GM21360 (cell line): ENCODE results near the gene NT5C1A.

Experiments used
- ATAC-seq: cut with Tn5 transposase; IDR thresholded peaks from one replicate; pipeline ENCODE4 v1.9.1; 2021; ENCODE audit warnings: mild to moderate bottlenecking, moderate library complexity; ENCODE audit not compliant: unreplicated experiment

The NT5C1A gene

DNA sequence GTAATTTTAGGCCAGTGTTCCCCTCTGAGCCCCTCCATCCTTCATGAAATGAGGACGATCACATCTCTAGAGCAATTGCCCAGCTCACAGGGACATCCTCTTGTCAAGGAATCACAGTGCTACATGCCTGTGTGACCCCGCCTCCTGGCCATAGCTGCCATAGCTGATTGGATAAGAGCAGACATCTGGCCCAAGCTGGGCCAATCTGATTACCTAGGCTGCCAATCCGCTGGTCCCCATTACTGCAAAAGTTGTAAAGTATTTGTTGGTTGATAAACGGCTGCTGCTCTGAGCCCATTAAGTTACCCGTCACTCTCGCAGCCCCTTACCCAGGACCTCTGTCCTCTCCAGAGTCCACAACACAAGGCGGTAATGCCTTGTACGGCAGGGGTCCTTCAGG, 8.3 kb downstream of the NT5C1A start:
- ATAC-seq: no peak

DNA sequence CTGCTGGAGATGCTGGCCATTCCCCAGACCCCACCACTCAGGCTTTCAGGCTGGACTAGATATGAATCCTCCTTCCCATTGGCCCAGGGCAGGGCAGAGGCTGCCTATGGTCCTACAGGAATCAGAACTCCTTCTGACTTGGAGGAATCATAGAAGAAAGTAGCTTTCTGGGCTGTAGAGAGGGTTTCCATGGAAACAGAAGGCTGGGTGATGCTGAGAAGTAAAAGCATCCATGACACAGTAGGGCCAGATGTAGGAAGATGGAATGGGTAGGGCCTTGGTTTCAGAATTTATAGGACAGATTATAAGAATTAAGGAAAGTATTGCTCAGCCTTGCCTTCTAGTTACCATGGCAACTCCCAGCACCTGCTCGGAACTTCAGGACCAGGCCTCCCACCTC, 9.0 kb downstream of the NT5C1A start:
- ATAC-seq: no peak

DNA sequence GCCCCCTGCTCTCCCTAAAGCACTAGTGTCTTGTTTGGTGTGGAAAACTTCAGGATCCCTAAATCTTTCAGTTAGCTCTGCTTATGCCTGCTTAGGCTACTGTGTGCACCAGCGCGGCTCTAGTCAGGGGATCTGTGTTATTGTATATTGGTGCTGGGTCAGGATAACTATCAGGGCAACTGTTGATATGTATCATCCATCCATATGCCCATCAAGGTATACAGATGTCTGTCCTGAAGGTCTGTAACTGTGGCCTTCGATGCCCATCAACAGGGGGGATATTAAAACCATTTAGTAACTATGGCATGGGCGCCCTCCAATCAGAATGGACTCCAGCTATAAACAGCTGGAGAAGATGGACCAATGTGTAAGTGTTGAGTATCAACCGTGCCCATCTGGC, 12.4 kb downstream of the NT5C1A start:
- no peak for ATAC-seq

DNA sequence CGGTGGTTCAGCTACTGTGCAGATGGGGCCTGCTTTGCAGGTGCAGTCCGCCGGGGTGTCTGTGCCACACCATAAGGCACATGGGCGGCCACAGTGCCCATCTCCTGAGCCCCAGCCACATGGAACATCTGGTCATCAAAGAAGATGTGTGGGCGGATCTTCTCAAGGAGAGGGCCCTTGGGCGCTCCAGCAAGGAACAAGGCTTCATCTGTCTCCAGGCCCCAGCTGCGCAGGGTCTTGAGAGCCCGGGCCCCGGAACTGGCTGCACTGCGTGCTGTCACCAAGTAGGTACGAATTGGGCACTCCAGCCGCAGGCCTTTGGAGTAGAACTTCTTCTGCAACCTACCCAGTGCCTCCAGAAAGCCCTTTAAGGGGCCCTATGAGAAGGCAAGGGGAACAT, 12.8 kb downstream of the NT5C1A start:
- no peak for ATAC-seq

DNA sequence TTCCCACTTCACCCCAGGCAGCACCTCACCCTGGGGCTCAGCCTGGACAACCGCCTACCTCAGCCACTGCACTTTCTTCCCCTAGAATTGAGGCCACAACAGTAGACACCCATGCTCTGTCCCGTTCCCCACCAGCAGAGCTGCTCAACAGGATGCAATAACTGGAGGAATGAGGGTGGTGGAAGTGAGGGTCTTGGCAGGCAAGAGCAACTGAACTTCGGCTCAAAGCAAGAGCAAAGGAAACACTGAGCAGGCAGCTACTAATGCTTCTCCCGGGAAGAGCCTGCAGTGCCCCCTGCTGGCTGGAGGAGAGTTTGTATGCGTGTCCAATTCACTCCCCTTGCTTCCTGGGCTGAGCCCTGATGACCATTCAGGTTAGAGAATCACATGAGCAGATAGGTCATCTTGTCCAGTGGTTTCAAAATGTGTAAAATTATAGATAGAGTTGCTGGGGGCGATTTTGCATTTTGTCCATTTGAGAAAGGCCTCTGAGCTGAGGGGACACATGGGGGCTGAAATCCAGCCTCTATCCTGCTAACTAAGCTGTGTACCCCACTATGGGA, 13.9 kb downstream of the NT5C1A start:
- ATAC-seq: no peak

DNA sequence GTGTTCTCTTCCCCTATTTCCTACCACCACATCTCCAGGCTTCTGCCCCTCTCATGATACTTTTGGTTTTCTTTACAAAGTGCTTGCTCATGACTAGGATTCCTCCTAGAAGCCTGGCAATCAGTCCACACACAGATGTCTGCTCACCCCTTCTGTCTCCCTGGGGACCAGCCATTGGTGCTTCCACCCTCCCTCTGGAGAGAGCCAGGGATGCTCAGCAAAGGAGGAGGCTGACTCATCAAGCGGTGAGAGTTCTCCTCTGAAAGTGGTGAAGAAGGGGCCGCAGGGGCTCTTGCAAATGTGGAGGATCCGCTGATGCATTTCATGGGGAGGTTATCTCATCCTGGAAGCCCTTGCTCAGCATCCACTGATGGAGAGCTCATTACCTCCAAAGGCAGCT, 14.5 kb downstream of the NT5C1A start:
- ATAC-seq: no peak

DNA sequence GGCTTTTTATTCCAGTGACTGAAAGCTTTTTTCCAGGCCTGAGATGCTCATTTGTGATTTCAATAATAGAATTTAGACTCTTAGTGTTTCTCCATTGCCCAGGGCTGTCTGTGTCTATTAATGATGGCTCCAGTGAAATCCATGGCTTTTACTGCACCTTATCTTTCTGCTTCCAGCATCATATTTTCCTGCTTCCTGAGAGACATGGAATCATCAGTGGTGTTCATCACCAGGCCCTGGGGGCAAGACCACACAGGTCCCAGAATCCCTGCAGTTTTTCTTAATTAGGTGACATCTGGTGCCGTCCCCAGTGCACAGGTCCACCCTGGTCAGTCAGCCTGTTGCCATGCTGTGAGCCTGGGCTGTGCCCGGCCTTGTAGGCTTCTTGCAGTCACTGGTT, 15.5 kb downstream of the NT5C1A start:
- no peak for ATAC-seq

DNA sequence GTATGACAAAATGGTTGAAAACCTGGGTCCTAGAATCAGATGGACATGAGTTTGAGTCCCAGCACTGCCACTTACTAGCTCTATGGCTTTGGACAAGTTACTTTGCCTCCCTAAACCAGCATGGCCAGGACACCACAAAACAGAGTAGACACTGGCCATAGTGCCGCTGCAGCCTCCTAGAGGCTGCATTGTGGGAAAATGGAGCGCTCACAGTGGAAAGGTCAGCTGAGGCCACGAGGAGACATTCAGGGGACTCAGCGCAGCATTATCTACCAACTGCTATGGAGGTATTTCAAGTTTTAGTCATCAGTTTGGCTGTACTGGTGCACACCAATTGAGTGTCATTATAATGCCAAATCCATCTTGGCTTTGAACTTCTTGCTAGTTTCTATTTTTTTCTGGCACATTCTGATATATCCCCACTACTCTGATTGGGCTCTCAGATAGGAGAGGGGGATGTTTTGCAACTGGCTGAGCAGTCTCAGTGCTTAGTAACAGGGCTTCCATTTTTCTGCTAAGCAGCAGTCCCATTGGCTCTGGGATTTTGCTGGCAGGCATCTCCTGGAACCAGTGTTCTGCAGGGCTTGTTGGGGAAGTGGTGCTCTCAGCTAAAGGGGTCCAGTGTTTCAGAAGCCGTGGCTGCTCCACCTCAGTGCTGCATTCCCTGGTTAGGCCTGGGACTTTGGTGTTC, 16.2 kb downstream of the NT5C1A start:
- no peak for ATAC-seq

DNA sequence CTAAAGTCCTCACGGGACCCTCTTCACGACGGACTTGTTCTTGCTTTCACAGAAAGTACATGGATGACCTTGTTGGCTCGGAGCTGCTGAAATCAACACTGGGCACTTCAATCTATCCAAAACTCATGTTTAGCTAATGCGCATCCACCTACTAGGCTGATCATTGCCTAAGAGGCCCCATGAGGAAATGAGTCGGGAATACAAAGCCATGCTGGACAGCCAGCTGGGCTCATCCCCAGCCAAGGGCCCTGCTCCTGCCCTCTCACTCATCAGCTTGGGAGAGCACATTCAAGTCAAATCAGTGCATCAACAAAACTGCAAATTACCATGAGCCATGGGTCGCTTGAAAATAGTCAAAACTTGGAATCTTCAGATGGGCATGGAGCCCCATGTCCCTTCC, 17.6 kb downstream of the NT5C1A start:
- ATAC-seq: no peak

DNA sequence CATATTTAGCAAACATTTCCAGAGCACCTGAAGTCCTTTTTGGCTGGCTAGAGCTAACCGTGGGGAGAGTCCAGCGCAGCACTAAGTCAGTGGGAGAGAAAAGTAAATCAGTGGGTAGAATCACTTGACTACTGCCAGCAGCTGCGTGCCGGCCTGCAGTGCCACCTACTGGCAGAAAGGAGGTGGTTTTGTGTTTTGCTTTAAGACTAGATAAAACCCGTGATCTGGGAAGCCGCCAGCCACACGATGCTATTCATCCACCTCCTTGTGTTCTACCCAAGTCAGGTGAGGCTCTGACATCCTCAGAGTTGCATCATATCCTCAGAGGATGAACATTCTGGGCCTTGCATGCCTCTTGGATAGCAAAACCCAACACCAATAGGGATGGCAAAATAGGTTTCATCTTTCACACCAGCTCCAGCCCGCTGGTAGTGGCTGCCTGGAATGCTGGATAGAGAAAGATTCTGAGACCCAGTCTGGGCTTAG, 18.3 kb downstream of the NT5C1A start:
- ATAC-seq: no peak

DNA sequence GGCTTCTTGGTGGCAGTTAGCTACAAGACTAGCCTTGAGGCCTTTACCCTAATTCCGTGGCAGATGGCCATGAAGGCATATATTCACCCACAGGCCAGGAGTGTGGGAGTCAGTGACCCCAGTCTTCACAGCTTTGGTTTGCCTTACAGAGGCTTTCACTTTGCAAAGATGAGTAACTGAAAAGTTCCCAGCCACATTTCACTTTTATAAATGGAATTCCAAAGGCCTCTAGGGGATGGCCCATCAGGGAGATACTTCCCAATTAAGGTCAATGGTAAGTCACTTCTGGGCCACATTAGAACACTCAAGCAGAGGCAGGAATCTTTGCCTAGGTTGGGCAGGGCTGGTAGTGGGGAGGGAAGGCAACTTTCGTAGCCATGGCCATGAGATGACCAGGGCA, 19.4 kb downstream of the NT5C1A start:
- no peak for ATAC-seq

DNA sequence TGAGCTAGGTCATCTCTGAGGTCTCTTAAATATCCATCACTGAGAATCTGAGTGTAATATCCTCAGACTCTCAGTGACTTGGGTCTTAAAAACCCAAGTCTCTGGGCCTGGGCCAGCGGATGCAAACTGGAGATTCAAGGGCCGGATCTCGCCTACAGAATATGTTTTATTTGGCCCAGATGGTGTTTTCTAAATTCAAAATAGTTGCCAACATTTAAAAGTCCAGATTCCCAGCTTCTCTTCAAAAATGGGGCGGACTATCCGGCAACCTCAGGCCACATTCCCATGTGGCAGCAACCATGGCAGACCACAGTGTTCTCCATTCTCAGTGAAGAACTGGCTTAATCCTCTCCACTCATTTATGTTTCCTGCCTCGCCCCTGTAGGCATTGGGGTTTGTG, 19.8 kb downstream of the NT5C1A start:
- no peak for ATAC-seq

DNA sequence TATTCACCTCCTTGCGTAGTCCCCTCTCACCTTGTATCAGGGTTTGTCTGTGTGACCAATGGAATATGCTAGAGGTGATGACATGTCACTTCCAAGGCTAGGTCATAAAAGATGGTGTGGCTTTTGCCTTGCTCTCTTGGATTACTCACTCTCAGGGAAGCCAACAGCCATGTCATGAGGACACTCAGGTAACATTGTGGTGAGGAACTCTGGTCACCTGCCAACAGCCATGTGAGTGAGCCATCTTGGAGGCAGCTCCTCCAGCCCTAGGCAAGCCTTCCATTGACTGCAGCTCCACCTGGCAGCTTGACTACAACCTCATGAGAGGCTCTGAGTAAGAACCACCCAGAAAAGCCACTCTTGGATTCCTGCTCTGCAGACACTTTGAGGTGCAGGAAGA, 21.5 kb downstream of the NT5C1A start:
- ATAC-seq: no peak

DNA sequence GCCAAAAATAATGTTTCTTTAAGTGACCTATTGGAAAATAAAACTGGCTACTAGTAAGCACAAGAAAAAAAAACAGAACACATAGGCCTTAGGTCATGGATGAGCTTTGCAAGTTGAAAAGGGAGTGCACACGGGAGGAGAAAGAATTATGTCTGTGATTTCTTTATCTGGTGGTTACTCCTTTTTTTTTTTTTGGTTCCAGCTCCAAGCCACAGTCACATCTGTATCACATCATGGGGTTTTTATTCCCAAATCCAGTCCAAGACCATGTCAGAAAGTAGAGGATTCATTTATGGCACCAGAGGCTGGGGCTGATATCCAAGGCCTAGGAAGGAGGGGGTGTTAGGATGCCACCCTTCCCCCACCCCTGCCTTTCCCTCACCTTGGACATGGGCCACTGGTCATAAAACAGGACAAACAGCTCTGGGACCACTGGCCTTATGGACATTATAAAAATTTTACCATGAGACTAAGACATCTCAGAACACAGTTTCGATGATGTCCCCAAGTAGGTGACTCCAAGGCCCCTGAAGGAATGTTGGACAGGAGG, 22.2 kb downstream of the NT5C1A start:
- ATAC-seq: no peak

DNA sequence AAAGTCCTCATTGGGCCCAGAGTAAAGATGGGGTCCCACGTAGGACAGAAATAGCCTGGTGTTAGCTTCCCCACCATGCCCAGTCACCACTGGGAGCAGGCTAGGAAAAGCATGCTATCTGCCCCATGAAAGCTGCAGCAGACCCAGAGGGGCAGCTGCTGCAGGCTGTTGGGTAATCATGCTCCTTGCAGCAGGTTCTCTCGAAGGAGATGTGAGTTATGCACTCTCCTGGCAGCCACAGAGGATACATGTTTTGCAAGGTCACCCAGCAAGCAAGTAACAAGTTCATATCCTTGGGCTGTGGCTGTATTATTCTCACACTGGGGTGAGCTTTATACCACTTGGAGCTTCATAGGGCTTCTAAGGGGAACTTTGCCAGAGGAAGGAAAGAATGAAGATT, 23.4 kb downstream of the NT5C1A start:
- ATAC-seq: no peak

DNA sequence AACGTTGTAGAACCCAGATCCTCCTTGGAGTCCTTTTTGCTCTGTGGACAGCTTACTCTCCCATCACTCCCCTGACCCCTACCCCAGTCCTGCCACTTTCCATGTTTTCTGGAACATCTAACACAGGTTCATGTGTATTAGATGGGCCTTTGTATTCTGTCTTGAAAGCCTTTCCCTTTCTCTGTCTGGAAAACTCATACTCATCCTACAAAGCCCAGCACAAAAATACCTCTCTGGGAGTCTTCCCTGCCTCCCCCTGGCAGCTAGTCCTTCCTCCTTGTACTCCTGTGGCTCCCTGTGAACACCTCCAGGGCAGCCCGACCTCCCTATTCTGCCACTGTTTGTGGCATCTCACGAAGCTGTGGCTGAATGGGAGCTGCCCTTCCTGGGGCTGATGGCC, 24.7 kb downstream of the NT5C1A start:
- no peak for ATAC-seq

DNA sequence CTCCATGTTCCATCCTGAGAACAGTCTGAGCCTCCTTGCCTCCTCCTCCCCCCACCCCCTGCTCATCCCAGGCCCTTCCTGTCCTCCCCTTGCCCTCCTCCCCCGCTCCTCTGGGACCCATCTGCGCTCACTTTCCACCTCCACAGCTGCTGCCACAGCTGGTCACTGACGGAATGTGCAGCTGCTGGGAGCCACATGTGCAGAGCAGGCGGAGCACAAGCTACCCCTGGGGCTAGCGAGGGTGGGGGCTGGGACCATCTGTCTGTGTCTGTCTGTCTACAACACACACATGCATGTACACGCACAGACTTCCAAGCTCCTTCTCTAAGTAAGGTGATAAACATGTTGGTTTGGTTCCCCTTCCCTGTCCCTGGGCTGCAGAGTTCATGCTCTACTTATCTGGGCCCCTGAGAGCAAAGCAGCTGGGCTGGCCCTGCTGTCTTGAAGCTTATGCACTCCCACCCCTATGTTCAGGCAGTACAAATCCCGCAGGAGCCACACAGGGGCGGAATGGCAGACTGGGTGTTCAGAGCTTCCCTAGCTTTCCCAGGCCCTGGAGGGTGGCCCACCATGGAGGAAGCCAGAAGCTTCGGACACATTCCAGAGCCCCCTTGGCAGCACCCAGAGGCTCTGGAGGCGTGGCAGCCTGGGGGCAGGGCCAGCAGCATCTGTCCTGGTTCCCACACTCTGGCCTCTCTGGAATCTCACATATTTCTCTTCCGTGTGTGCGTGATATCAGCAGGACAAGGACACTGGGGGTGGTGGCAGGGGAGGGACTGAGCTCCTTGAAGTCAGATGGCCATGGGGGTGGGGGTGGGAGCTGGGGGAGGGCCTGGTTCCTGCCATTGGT, 25.4 kb downstream of the NT5C1A start:
- no peak for ATAC-seq

DNA sequence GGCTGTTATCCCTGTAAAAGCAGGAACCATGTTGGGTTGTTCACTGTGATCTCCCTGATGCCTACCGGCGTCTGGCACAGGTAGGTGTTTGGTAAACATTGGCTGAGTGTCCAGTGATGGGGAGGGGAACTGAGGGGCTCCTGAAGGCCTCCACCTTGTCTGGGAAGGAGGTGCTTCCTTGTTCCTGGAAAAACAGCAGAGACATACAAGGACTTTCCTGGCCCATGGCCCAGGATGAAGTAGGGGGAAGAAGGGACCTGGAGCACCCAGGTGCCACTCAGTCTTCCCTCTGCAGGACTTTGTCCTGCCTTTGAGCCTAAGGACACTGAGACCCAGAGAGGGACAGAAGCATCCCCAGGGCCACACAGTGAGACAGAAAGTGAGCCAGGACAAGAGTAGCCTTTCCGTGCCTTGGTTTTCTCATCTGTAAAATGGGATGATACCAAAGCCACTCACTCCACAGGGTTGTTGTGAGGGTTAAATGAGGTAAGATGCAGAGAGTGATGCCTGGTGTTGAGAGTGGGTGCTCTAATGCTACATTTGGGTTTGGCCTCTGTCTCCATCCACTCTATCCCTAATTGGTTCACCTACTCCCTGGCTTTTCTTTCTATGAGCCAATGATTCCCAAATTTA, 26.4 kb downstream of the NT5C1A start:
- ATAC-seq: no peak

DNA sequence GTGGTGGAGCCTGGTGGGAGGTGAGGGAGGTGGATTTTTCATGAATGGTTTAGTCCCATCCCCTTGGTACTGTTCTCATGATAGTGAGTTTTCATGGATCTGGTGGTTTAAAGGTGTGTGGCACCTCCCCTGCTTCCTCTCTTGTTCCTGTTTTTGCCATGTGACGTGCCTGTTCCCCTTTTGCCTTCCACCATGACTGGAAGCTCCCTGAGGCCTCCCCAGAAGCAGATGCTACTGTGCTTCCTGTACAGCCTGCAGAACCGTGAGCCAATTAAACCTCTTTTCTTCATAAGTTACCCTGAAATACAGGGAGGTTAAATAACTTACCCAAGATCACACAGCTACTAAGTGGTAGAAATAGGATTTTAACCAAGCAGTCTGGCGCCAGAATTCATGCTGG, 28.2 kb downstream of the NT5C1A start:
- no peak for ATAC-seq

DNA sequence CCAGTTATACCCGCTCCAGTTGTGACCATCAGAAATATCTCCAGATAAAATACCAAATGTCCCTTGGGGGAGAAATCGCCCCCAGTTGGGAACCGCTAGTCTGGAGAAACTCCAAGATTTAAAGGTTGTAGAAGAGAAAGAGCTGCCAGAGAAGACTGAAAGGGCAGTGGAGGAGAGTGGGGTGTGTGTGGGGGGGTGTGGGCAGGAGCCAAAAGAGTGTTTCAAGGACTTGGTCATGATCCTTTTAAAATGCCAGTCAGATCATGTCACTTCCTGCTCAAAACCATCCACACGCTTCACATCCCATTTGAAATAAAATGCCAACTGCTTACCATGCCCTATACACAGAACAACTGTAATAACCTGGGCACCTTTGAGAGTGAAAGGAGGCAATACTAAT, 29.1 kb downstream of the NT5C1A start:
- no peak for ATAC-seq

DNA sequence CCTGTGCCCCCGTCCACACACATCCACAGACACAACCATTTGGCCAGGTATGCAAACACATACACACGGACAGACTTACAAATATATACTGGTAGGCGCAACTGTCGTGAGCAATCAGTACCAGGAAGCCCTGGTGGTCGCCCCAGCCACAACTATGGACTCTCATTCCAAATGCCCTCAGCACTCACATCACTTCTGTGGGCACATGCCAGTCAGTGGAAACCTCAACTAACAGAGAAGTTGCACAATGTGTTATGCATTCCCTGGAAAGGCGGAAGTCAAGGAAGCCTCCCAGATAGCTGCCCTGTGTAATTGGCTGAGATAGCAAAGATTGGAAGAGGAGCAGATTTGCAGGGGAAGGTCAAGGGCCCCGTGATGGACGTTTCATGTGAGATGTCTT, 31.0 kb downstream of the NT5C1A start:
- no peak for ATAC-seq
